ENCODE data around the gene HLA-A. TPM values are rescaled to one million over a fixed set of nuclear protein-coding genes. Genes with fewer than 3 reads are reported as not detected.
A peak's percentile ranks its signal among the peaks of the same experiment; 100 is the strongest.

Gene HLA-A
- total and polyA plus RNA-seq, 2 of the 13 experiments (the other 11 are each of a cell fraction or from before 2014, with no cell fraction given): 345 to 527 TPM

DNA sequence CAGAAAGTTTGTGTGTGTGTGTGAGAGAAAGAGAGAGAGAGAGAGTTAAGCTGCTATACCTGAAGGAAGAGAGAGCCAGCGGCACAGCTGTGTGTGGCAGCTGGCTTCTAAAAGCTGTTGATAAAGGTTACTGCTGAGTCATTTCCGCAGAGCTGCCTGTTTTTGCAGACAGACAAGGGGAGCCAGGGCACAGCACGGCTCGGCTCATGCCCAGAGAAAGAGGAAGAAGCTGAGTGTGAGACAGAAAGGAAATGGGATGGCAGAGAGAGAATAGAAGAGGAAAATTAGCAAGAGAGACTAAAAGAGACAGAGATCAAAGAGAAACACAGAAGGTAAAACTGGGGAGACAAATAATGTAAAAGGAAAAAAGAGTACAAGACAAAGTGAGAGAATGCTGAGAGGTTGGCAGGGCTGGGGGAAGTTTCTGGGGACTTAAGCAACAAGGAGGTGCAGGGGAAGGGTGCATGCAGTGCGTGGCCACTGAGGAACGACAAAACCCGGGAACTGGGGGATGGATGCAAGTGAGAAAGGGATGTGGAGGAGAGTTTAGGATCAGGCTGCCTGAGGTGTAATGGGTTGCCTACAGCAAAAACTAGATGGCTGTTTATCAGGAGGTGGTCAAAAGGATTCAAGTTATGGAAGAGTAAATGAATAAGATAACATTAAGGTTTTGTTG, 22.7 kb downstream of the HLA-A start (continued):
- no peak for TF ChIP-seq ZNF326 (CRISPR knock-in tag; IDR thresholded peaks at IDR 0.05; ENCODE audit: borderline replicate concordance)
- TF ChIP-seq GABPB1 (CRISPR knock-in tag; IDR thresholded peaks at IDR 0.05): peak; percentile 73
- TF ChIP-seq AKNA (CRISPR knock-in tag; IDR thresholded peaks at IDR 0.05; ENCODE audit: borderline replicate concordance): no peak
- TF ChIP-seq CREB1 (IDR thresholded peaks at IDR 0.05): no peak
- TF ChIP-seq CREB1 (CRISPR knock-in tag; IDR thresholded peaks at IDR 0.05): peak; percentile 72
- TF ChIP-seq ZNF264 (CRISPR knock-in tag; IDR thresholded peaks at IDR 0.05): peak; percentile 42; the same call in 1 of the 2 replicates
- no peak for TF ChIP-seq SRY (CRISPR knock-in tag; IDR thresholded peaks at IDR 0.05)
- TF ChIP-seq PBX3 (CRISPR knock-in tag; IDR thresholded peaks at IDR 0.05; ENCODE audit: borderline replicate concordance): no peak
- peak; percentile 58; the same call in 1 of the 2 replicates for TF ChIP-seq DNMT3B (CRISPR knock-in tag; conservative IDR thresholded peaks at IDR 0.05)
- TF ChIP-seq ZNF563 (CRISPR knock-in tag; IDR thresholded peaks at IDR 0.05): no peak
- TF ChIP-seq, protein P1, sequence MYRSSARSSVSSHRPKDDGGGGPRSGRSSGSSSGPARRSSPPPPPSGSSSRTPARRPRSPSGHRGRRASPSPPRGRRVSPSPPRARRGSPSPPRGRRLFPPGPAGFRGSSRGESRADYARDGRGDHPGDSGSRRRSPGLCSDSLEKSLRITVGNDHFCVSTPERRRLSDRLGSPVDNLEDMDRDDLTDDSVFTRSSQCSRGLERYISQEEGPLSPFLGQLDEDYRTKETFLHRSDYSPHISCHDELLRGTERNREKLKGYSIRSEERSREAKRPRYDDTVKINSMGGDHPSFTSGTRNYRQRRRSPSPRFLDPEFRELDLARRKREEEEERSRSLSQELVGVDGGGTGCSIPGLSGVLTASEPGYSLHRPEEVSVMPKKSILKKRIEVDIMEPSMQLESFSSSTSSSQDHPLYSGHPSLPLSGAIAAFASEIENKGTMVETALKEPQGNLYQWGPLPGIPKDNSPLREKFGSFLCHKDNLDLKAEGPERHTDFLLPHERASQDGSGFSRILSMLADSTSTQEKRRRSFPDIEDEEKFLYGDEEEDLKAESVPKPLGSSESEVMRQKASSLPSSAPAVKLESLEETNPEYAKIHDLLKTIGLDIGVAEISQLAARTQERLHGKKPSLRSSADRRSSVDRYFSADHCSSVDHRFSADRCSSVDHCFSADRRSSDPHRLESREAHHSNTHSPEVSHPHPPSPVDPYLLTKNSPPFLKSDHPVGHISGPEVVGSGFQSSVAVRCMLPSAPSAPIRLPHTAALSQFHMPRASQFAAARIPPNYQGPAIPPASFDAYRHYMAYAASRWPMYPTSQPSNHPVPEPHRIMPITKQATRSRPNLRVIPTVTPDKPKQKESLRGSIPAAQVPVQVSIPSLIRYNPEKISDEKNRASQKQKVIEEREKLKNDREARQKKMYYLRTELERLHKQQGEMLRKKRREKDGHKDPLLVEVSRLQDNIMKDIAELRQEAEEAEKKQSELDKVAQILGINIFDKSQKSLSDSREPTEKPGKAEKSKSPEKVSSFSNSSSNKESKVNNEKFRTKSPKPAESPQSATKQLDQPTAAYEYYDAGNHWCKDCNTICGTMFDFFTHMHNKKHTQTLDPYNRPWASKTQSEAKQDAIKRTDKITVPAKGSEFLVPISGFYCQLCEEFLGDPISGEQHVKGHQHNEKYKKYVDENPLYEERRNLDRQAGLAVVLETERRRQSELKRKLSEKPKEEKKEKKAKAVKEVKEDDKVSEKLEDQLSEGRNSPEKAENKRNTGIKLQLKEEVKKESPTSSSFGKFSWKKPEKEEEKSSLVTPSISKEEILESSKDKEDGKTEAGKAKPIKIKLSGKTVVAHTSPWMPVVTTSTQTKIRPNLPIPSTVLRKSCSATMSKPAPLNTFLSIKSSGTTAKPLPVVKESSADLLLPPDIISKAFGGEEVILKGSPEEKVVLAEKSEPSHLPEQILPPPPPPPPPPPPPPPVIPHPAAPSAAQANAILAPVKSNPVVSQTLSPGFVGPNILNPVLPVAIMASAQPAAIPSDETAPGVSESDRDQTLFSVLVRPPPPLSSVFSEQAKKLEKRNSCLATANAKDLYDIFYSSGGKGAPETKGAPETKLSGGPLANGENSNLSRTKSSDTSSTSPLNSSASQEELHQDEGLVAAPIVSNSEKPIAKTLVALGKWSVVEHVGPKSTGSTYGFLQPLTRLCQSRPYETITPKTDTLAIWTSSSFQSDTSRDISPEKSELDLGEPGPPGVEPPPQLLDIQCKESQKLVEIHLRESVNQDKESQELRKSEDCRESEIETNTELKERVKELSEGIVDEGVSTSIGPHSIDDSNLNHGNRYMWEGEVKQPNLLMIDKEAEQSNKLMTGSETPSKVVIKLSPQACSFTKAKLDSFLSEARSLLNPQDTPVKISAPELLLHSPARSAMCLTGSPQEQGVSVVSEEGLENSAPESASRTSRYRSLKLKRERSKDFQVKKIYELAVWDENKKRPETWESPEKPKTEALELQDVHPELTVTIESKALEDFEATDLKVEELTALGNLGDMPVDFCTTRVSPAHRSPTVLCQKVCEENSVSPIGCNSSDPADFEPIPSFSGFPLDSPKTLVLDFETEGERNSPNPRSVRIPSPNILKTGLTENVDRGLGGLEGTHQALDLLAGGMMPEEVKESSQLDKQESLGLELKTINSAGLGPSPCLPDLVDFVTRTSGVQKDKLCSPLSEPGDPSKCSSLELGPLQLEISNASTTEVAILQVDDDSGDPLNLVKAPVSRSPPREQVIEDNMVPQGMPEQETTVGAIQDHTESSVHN (CRISPR knock-in tag; IDR thresholded peaks at IDR 0.05): no peak
- no peak for TF ChIP-seq MATR3 (CRISPR knock-in tag; IDR thresholded peaks at IDR 0.05)
- TF ChIP-seq GTF2F1 (IDR thresholded peaks at IDR 0.05; ENCODE audit: low read length): peak; percentile 85; the same call in 1 of the 2 replicates
- 0 out of 2 replicates have a peak, but pooled peaks have one; percentile 41 for TF ChIP-seq HNRNPL (IDR thresholded peaks at IDR 0.05; ENCODE audit: low read depth, low read length)
- TF ChIP-seq ZNF251 (CRISPR knock-in tag; IDR thresholded peaks at IDR 0.05): no peak
- TF ChIP-seq ZNF343 (CRISPR knock-in tag; IDR thresholded peaks at IDR 0.05): no peak

All from HepG2 (cell line).